H9 (cell line): ENCODE data around the gene IL17RA. TPM values are rescaled to one million over a fixed set of nuclear protein-coding genes. Genes with fewer than 3 reads are reported as not detected.

Experiments
- DNase-seq: peaks from one replicate; pipeline ENCODE4 v3.0.0-alpha.2; 2017
- H2AFZ ChIP-seq: one replicate; pipeline ENCODE4 v1.6.1; 2013; ENCODE audit warnings: mild to moderate bottlenecking, low read length, control low read depth, moderate library complexity
- H2AK5ac ChIP-seq: 2 replicates; pipeline ENCODE4 v1.6.1; 2013; ENCODE audit warnings: low read length, control low read depth, mixed read lengths; ENCODE audit not compliant: insufficient read length
- H2BK120ac ChIP-seq: one replicate; pipeline ENCODE4 v1.6.1; 2013; ENCODE audit warnings: low read depth, mild to moderate bottlenecking, low read length, control low read depth, inconsistent platforms; ENCODE audit not compliant: poor library complexity, severe bottlenecking
- H2BK12ac ChIP-seq: 2 replicates; pipeline ENCODE4 v1.6.1; 2013; ENCODE audit warnings: low read length, control low read depth, mixed read lengths, low read depth; ENCODE audit not compliant: insufficient read length
- H2BK15ac ChIP-seq: 2 replicates; pipeline ENCODE4 v1.6.1; 2013; ENCODE audit warnings: low read depth, low read length, control low read depth
- H2BK20ac ChIP-seq: one replicate; pipeline ENCODE4 v1.6.1; 2013; ENCODE audit warnings: low read depth, mild to moderate bottlenecking, low read length, control low read depth, inconsistent platforms; ENCODE audit not compliant: poor library complexity, severe bottlenecking
- H2BK5ac ChIP-seq: 2 replicates; pipeline ENCODE4 v1.6.1; 2013; ENCODE audit warnings: low read length, control low read depth, mixed read lengths; ENCODE audit not compliant: insufficient read length
- H3K14ac ChIP-seq: 2 replicates; pipeline ENCODE4 v1.6.1; 2013; ENCODE audit warnings: low read length, control low read depth; ENCODE audit not compliant: insufficient read depth
- H3K18ac ChIP-seq: 2 replicates; pipeline ENCODE4 v1.6.1; 2013; ENCODE audit warnings: low read depth, mild to moderate bottlenecking, mixed read lengths, low read length, control low read depth; ENCODE audit not compliant: insufficient read length
- H3K23ac ChIP-seq: 2 replicates; pipeline ENCODE4 v1.6.1; 2013; ENCODE audit warnings: low read length, control low read depth, mixed read lengths, low read depth; ENCODE audit not compliant: insufficient read length
- H3K23me2 ChIP-seq: 2 replicates; pipeline ENCODE4 v1.6.1; 2013; ENCODE audit warnings: low read depth, mild to moderate bottlenecking, mixed read lengths, low read length, control low read depth; ENCODE audit not compliant: insufficient read length, poor library complexity, severe bottlenecking
- H3K27ac ChIP-seq: 2 replicates; pipeline ENCODE4 v1.5.1; 2013; ENCODE audit warnings: low read length, control low read depth, mixed read lengths, low read depth; ENCODE audit not compliant: insufficient read length
- H3K27me3 ChIP-seq: 2 replicates; pipeline ENCODE4 v1.6.1; 2013; ENCODE audit warnings: low read length, control low read depth, inconsistent platforms; ENCODE audit not compliant: insufficient read depth
- H3K4ac ChIP-seq: 2 replicates; pipeline ENCODE4 v1.6.1; 2013; ENCODE audit warnings: low read depth, mild to moderate bottlenecking, control low read depth, inconsistent platforms, low read length, moderate library complexity
- H3K4me1 ChIP-seq: 2 replicates; pipeline ENCODE4 v1.6.1; 2013; ENCODE audit warnings: low read length, control low read depth, inconsistent platforms; ENCODE audit not compliant: insufficient read depth
- H3K4me2 ChIP-seq: 2 replicates; pipeline ENCODE4 v1.6.1; 2013; ENCODE audit warnings: low read length, control low read depth, mixed read lengths; ENCODE audit not compliant: insufficient read length, insufficient read depth
- H3K56ac ChIP-seq: 2 replicates; pipeline ENCODE4 v1.6.1; 2013; ENCODE audit warnings: low read depth, mild to moderate bottlenecking, mixed read lengths, low read length, control low read depth; ENCODE audit not compliant: insufficient read length
- H3K79me1 ChIP-seq: 2 replicates; pipeline ENCODE4 v1.6.1; 2013; ENCODE audit warnings: low read depth, mild to moderate bottlenecking, moderate library complexity, low read length, control low read depth, inconsistent platforms; ENCODE audit not compliant: insufficient read depth, poor library complexity, severe bottlenecking
- H3K79me2 ChIP-seq: 2 replicates; pipeline ENCODE4 v1.6.1; 2013; ENCODE audit warnings: low read length, control low read depth, inconsistent platforms; ENCODE audit not compliant: insufficient read depth
- H3K9ac ChIP-seq: 2 replicates; pipeline ENCODE4 v1.6.1; 2013; ENCODE audit warnings: low read length, control low read depth, mixed read lengths; ENCODE audit not compliant: insufficient read length; ENCODE audit errors: extremely low read depth
- H3K9me3 ChIP-seq: one replicate; pipeline ENCODE4 v1.6.1; 2013; ENCODE audit warnings: low read depth, low read length, inconsistent platforms; ENCODE audit not compliant: control insufficient read depth
- H3T11ph ChIP-seq: one replicate; pipeline ENCODE4 v1.6.1; 2013; ENCODE audit warnings: mild to moderate bottlenecking, low read length, control low read depth, inconsistent platforms
- H4K20me1 ChIP-seq: one replicate; pipeline ENCODE4 v1.6.1; 2013; ENCODE audit not compliant: control insufficient read depth, insufficient read length, insufficient read depth
- H4K5ac ChIP-seq: 2 replicates; pipeline ENCODE4 v1.6.1; 2013; ENCODE audit warnings: low read depth, mild to moderate bottlenecking, mixed read lengths, low read length, control low read depth; ENCODE audit not compliant: insufficient read length
- H4K8ac ChIP-seq: replicated peaks from 2 replicates; pipeline ENCODE4 v1.6.1; 2013; ENCODE audit warnings: low read length, control low read depth, mixed read lengths, low read depth; ENCODE audit not compliant: insufficient read length
- H4K91ac ChIP-seq: 2 replicates; pipeline ENCODE4 v1.6.1; 2013; ENCODE audit warnings: low read depth, mild to moderate bottlenecking, moderate library complexity, mixed read lengths, low read length, control low read depth; ENCODE audit not compliant: insufficient read length
- H3K27ac Mint-ChIP-seq, 3 experiments: 2 replicates in 2 of 3; 3 replicates in 1 of 3; pipeline ENCODE4 v1.8.0; 2020 to 2021; ENCODE audit warnings: mixed read lengths in 3 of 3, mild to moderate bottlenecking in 1 of 3, moderate library complexity in 1 of 3
- H3K27me3 Mint-ChIP-seq: 2 replicates; pipeline ENCODE4 v1.8.0; 2021; ENCODE audit warnings: low read depth, mild to moderate bottlenecking, moderate library complexity, mixed read lengths
- H3K36me3 Mint-ChIP-seq, 3 experiments: 2 replicates in 2 of 3; 3 replicates in 1 of 3; pipeline ENCODE4 v1.8.0; 2020 to 2021; ENCODE audit warnings: low read depth in 3 of 3, mixed read lengths in 3 of 3; ENCODE audit not compliant: insufficient read depth in 1 of 3
- H3K4me1 Mint-ChIP-seq, 2 experiments: 2 replicates each; pipeline ENCODE4 v1.8.0; 2020; ENCODE audit warnings: mixed read lengths in 2 of 2
- H3K4me3 Mint-ChIP-seq, 2 experiments: 2 replicates in 1 of 2; 3 replicates in 1 of 2; pipeline ENCODE4 v1.8.0; 2020 to 2021; ENCODE audit warnings: mild to moderate bottlenecking in 2 of 2, mixed read lengths in 2 of 2, moderate library complexity in 1 of 2
- H3K9me3 Mint-ChIP-seq, 2 experiments: 2 replicates in 1 of 2; 3 replicates in 1 of 2; pipeline ENCODE4 v1.8.0; 2020; ENCODE audit warnings: mild to moderate bottlenecking in 2 of 2, mixed read lengths in 2 of 2, moderate library complexity in 1 of 2
- WGBS: extraction: QIAGEN DNeasy Blood & Tissue Kit; methylation state at CpG from one replicate; pipeline ENCODE4 v1.1.7; 2013; ENCODE audit warnings: missing lambda C conversion rate, low lambda C conversion rate, mixed read lengths; ENCODE audit not compliant: insufficient read length; ENCODE audit errors: extremely low coverage; 5-methylcytosine and 5-hydroxymethylcytosine counted together
- total RNA-seq: library from RNA; stranded (reverse); gene quantifications from 2 replicates; pipeline ENCODE4 v1.2.1, GENCODE V29; 2021
- TF ChIP-seq, protein P1 (sequence below): fragments of 200-600 bp; sonication (generic); conservative IDR thresholded peaks from 3 replicates; pipeline ENCODE4 v1.8.0; 2021; ENCODE audit warnings: antibody characterized with exemption, mild to moderate bottlenecking

Gene IL17RA
- total RNA-seq, 1 experiment from 2014 or later = 12.4 TPM

GRCh38 chr22:17120711-17121232, 36.0 kb downstream of the IL17RA start:
- no CpG with 5 or more reads among the region's 70 CpGs for WGBS
- peaks cover 35 to 37% of the 10 kb centered on the region in 2 experiments for H3K4me1 Mint-ChIP-seq
- Histone ChIP-seq H3K4me1 (no peaks in the 10 kb centered on the region; the same call in 1 of the 2 replicates), H3K9me3 (no peaks in the 10 kb centered on the region), H3K23me2 (peaks cover 6% of the 10 kb centered on the region), H3K27ac (no peak overlapping the region), H3K4ac (no peak overlapping the region), H2BK20ac (no peak overlapping the region), H3K56ac (no peak overlapping the region), H2AFZ (no peak overlapping the region), H3K79me1 (no peaks in the 10 kb centered on the region), H2BK120ac (no peak overlapping the region), H4K8ac (no peak overlapping the region), H2AK5ac (no peak overlapping the region), H3K23ac (no peak overlapping the region), H4K20me1 (no peaks in the 10 kb centered on the region), H3K14ac (no peak overlapping the region), H3K18ac (no peak overlapping the region), H3K4me2 (peak overlapping the region; percentile 14), H4K91ac (no peak overlapping the region), H3K79me2 (no peaks in the 10 kb centered on the region), H2BK12ac (no peak overlapping the region), H2BK15ac (no peak overlapping the region), H3T11ph (no peak overlapping the region), H2BK5ac (no peak overlapping the region), H3K27me3 (no peaks in the 10 kb centered on the region), H3K9ac (no peak overlapping the region), H4K5ac (no peak overlapping the region)
- no peak for DNase-seq
- peak overlapping the region; percentile 56 to 73; a peak in 3 of 5 replicates for H3K4me3 Mint-ChIP-seq
- TF ChIP-seq, protein P1, sequence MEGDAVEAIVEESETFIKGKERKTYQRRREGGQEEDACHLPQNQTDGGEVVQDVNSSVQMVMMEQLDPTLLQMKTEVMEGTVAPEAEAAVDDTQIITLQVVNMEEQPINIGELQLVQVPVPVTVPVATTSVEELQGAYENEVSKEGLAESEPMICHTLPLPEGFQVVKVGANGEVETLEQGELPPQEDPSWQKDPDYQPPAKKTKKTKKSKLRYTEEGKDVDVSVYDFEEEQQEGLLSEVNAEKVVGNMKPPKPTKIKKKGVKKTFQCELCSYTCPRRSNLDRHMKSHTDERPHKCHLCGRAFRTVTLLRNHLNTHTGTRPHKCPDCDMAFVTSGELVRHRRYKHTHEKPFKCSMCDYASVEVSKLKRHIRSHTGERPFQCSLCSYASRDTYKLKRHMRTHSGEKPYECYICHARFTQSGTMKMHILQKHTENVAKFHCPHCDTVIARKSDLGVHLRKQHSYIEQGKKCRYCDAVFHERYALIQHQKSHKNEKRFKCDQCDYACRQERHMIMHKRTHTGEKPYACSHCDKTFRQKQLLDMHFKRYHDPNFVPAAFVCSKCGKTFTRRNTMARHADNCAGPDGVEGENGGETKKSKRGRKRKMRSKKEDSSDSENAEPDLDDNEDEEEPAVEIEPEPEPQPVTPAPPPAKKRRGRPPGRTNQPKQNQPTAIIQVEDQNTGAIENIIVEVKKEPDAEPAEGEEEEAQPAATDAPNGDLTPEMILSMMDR = no peak
- peaks cover 0 to 4% (median 0%) of the 10 kb centered on the region in 3 experiments; a peak in 2 of 7 replicates for H3K36me3 Mint-ChIP-seq
- no peak overlapping the region for H3K27ac Mint-ChIP-seq
- no peaks in the 10 kb centered on the region for H3K9me3 Mint-ChIP-seq
- peaks cover 7% of the 10 kb centered on the region for H3K27me3 Mint-ChIP-seq
